ENCODE measurements around the gene GLRA2.

Gene GLRA2

GRCh38 chrX:14712096-14712495 is 182.8 kb downstream of the GLRA2 start:
- no peak for DNase-seq

GRCh38 chrX:14717949-14718348 is 188.6 kb downstream of the GLRA2 start:
- DNase-seq, result no peak

GRCh38 chrX:14718403-14718802 is 189.1 kb downstream of the GLRA2 start:
- DNase-seq, result no peak

GRCh38 chrX:14729058-14729457 is 199.7 kb downstream of the GLRA2 start:
- no peak for DNase-seq

GRCh38 chrX:14738643-14739042 is 209.3 kb downstream of the GLRA2 start:
- no peak for DNase-seq

GRCh38 chrX:14753441-14753840 is 224.1 kb downstream of the GLRA2 start:
- DNase-seq, result no peak

GRCh38 chrX:14758029-14758491 is 228.7 kb downstream of the GLRA2 start:
- DNase-seq, result no peak

GRCh38 chrX:14775416-14775815 is 246.1 kb downstream of the GLRA2 start:
- no peak for DNase-seq

GRCh38 chrX:14776901-14777300 is 247.6 kb downstream of the GLRA2 start:
- no peak for DNase-seq

- no peak for DNase-seq
Measured at GRCh38 chrX:14777525-14777924, 248.2 kb downstream of the GLRA2 start.

GRCh38 chrX:14779580-14779979 is 250.2 kb downstream of the GLRA2 start:
- DNase-seq, result no peak
